ENCODE data around the gene AOC1.
"Not testable (repeated sequence)": the region's sequence is repeated elsewhere in the genome, so short reads cannot be mapped to it uniquely, and the experiment has no call there.

AOC1 gene, protein sequence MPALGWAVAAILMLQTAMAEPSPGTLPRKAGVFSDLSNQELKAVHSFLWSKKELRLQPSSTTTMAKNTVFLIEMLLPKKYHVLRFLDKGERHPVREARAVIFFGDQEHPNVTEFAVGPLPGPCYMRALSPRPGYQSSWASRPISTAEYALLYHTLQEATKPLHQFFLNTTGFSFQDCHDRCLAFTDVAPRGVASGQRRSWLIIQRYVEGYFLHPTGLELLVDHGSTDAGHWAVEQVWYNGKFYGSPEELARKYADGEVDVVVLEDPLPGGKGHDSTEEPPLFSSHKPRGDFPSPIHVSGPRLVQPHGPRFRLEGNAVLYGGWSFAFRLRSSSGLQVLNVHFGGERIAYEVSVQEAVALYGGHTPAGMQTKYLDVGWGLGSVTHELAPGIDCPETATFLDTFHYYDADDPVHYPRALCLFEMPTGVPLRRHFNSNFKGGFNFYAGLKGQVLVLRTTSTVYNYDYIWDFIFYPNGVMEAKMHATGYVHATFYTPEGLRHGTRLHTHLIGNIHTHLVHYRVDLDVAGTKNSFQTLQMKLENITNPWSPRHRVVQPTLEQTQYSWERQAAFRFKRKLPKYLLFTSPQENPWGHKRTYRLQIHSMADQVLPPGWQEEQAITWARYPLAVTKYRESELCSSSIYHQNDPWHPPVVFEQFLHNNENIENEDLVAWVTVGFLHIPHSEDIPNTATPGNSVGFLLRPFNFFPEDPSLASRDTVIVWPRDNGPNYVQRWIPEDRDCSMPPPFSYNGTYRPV

GRCh38 chr7:150852371-150852905 is at the start of gene AOC1:
TSS of gene AOC1 (plus strand) at chr7:150852517. CDS start at chr7:150856471, 3,954 bp downstream.
- DNase-seq (ENCODE audit: low spot score) = no peak

GRCh38 chr7:150803161-150803860 is 49.0 kb upstream of the AOC1 start:
- no peak for DNase-seq (ENCODE audit: low spot score)

DNA sequence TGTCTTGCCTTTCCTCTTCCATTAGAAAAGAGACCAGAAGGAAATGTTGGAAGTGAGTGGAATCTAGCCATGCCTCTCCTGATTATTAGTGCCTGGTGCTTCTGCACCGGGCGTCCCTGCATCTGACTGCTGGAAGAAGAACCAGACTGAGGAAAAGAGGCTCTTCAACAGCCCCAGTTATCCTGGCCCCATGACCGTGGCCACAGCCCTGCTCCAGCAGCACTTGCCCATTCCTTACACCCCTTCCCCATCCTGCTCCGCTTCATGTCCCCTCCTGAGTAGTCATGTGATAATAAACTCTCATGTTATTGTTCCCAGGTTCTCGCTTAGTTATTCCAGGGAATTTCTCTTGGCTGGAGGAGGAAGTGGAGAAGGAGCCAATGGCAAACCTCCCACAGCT is 47.5 kb upstream of the AOC1 start:
- DNase-seq (ENCODE audit: low spot score) = no peak

- DNase-seq (ENCODE audit: low spot score) = no peak
Observed at GRCh38 chr7:150805864-150806263, 46.5 kb upstream of the AOC1 start.

DNA sequence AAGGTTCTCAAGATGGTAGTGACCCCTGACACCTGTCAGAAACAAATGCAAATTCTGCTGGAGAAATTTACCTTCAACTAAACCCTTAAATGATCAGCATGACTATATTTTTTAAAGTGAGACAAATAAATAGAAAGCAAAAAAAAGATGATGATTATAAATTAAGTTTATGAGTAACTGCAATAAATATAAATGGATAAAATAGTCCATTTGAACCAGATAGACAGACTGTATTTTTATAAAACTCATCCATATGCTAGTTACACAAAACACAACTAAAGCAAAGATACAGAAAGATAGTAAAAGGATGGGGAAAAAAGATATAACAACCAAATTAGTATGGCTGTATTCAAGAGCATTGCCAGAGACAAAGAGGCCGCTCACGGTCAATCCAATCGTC is 45.9 kb upstream of the AOC1 start:
- no peak for DNase-seq (ENCODE audit: low spot score)

DNA sequence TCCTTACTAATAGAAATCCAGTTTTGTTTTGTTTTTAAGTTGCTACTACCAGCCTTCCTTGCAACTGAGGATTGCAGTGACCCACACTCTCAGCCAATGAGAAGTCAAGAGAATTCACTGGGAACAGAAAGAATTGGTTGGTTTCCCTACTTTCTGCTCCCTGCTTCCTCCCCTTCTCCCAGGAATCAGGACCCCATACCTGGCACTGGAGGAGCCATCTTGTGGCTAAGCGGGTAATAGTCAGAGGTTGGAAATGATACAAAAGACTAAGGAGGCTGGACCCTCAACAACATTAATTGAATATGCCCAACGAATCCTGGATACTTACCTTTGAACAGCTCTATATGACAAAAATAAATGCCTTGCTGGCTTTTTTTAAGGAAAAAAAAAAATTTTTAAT is 45.5 kb upstream of the AOC1 start:
- DNase-seq (ENCODE audit: low spot score) = no peak

GRCh38 chr7:150807616-150808438 is 44.5 kb upstream of the AOC1 start:
- not testable (repeated sequence) for DNase-seq (ENCODE audit: low spot score)

DNA sequence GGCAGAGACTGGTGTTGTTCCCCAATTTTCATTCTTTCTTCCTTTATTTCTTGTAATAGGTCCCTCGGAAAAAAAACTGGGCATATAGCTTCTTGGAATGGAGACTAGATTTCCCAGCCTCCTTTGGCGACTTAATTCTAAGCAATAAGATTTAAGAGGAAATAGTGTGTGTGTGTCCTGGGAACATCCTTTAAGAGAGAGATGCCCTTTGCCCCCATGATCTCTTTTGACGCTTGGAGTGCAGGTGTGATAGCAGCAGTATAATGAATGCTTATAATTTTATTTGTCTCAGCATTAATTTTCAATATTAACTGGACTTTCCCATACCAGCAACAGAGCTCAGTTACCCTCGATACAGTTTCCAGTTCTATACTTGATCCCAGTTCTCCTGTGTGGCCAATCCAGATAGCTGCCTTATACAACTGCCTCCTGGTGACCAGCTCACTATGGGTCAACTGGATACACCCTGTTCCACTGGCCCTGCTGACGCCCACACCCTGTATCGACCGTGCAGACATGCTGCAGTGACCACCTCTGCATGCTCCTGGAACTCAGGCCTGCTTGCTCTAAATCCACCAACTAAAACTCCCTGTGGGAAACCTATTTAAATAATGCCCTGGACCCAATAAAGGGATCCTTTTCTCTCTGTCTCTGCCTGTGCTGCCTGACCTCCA is 37.9 kb upstream of the AOC1 start:
- DNase-seq (ENCODE audit: low spot score) = no peak

GRCh38 chr7:150818971-150819370 is 33.3 kb upstream of the AOC1 start:
- DNase-seq (ENCODE audit: low spot score) = no peak

DNA sequence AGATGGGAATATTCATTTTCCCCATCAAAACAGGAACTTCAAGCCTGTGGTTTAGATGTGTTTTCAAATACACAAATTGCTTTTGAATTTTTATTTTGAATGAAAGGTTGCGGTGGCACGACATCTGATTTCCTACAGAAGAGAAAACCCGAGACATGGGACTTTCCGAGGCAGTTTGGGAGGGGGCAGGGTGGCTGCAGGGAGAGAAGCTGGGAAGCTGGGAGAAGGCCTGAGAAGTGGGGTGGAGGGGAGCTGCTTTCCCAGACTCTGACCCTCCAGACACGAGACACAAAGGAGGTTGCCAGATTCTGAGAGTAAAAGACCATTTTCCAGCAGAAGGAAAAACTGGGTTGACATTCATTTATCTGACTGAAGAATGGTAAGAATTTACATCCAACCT is 32.2 kb upstream of the AOC1 start:
- no peak for DNase-seq (ENCODE audit: low spot score)

GRCh38 chr7:150820578-150821198 is 31.6 kb upstream of the AOC1 start:
- no peak for DNase-seq (ENCODE audit: low spot score)

DNA sequence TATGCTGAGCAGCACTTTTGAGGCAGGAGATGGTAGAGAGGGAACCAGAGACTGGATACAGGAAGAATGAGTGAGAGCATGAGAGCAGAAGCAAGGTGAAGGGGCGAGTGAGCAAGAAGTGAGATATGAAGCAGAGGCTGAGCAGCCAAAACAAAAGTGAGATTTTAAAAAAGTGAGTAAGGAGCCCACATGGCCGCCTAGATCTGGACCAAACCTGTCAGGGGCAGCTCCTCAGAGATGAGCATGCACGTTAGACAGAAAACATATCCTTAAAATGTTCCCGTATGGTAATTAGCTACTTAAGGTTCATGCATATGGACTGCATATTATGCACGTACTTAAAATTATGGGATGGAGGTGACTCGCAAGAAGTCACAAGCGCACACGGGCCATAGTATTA is 29.3 kb upstream of the AOC1 start:
- DNase-seq (ENCODE audit: low spot score) = no peak

DNA sequence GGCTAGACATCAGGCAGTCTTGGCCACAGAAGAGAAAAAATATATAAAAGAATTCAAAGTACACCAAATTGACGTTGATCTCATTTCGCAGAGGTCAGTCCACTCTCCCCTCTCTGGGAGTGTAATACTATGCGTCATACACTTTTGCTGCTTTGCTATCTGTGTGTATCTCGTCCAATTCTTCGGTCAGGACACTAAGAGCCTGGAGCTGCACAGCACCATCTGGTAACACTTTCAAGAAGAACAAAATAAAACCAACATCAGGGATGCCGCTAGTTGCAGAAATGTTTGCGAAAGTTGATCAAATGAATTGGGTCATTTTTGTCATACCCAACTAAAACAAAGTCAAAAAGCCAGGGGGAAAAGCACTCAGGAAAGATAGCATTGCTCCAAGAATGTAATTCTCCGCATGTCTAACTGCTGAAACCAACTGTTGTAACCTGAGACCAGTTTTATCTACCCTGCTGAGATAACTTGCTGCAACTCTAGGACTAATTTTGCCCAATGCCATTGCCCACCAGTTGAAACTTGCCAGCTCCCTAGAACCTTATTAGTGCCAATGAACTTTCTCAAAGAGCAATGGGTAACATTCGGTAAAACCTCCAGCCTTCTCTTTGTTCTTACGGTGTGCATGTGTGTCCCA is 28.7 kb upstream of the AOC1 start:
- no peak for DNase-seq (ENCODE audit: low spot score)

GRCh38 chr7:150824379-150825177 is 27.7 kb upstream of the AOC1 start:
- DNase-seq (ENCODE audit: low spot score) = no peak

- no peak for DNase-seq (ENCODE audit: low spot score)
Observed at GRCh38 chr7:150826061-150826849, 26.1 kb upstream of the AOC1 start.

DNA sequence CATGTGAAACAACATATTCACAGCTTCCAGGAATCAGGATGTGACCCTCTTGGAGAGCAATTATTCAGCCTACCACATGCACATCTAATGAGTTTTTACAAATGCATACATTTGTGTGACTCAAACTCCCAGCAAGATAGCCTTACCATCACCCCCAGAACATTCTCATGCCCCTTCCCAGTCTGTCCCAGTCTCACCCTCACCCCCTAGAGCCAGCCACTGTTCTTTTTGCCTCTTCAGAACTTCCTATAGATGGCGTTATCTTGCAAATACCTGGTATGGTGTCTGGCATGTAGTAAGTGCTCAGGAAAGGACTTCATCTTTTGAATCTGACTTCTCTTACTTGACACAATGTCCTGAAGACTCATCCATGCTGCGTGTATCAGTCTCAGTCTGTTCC is 23.9 kb upstream of the AOC1 start:
- DNase-seq (ENCODE audit: low spot score) = no peak

- no peak for DNase-seq (ENCODE audit: low spot score)
Observed at GRCh38 chr7:150829426-150829825, 22.9 kb upstream of the AOC1 start.

- no peak for DNase-seq (ENCODE audit: low spot score)
Observed at GRCh38 chr7:150830937-150831336, 21.4 kb upstream of the AOC1 start.

All from Ammon's horn (tissue), 1 donor.